Measurements from ENCODE around the gene RPIA. TPM values are rescaled to one million over a fixed set of nuclear protein-coding genes. Genes with fewer than 3 reads are reported as not detected.

The RPIA gene
- total and polyA plus RNA-seq, 3 experiments from 2014 or later: 49.5 to 70.2 (median 69.0) TPM

- H3K9me3 ChIP-seq (ENCODE audit: low read length): no peaks in the 10 kb centered on the region
- no peaks in the 10 kb centered on the region for H3K36me3 ChIP-seq (ENCODE audit: insufficient read depth, low read length)
- H3K36me3 Mint-ChIP-seq: no peaks in the 10 kb centered on the region
- CTCF ChIA-PET: interaction anchor here (8.1 kb wide), 1 partner anchor 80 kb away, joined by 74 read pairs; no protein-coding TSS in a partner anchor
- no peaks in the 10 kb centered on the region for H3K4me1 Mint-ChIP-seq
- no peaks in the 10 kb centered on the region for H3K9me3 Mint-ChIP-seq
- no peak overlapping the region for H3K4me3 ChIP-seq (ENCODE audit: low read length)
- no peak for DNase-seq
- peak overlapping the region in 1 of 8 donors; percentile 54 for H3K27ac Mint-ChIP-seq
- H3K27me3 ChIP-seq (ENCODE audit: insufficient read depth, low read length, poor library complexity, severe bottlenecking): no peaks in the 10 kb centered on the region
- no peak overlapping the region for H3K4me3 Mint-ChIP-seq
- no peaks in the 10 kb centered on the region for H3K4me1 ChIP-seq (ENCODE audit: insufficient read depth, low read length)
- POLR2A ChIA-PET: no interaction called here
- H3K27ac ChIP-seq (ENCODE audit: low read depth, low read length): no peak overlapping the region
- H3K27me3 Mint-ChIP-seq: peaks cover 3 to 5% of the 10 kb centered on the region in 2 donors
Observed at GRCh38 chr2:88673363-88673762, 18.1 kb upstream of the RPIA start.

GRCh38 chr2:88680266-88680902 lies 11.1 kb upstream of the RPIA start:
- H3K36me3 ChIP-seq (ENCODE audit: insufficient read depth, low read length): no peaks in the 10 kb centered on the region
- no peak overlapping the region for H3K4me3 ChIP-seq (ENCODE audit: low read length)
- Mint-ChIP-seq H3K9me3 (peaks cover under 1 to 15% (median 5%) of the 10 kb centered on the region in 5 donors), H3K4me1 (no peaks in the 10 kb centered on the region), H3K36me3 (peaks cover 3 to 25% (median 8%) of the 10 kb centered on the region in 3 donors), H3K4me3 (no peak overlapping the region), H3K27ac (no peak overlapping the region), H3K27me3 (peaks cover 9 to 19% of the 10 kb centered on the region in 2 donors)
- ChIA-PET CTCF (no interaction called here), POLR2A (no interaction called here)
- H3K27me3 ChIP-seq (ENCODE audit: insufficient read depth, low read length, poor library complexity, severe bottlenecking): no peaks in the 10 kb centered on the region
- H3K27ac ChIP-seq (ENCODE audit: low read depth, low read length): no peak overlapping the region
- no peaks in the 10 kb centered on the region for H3K4me1 ChIP-seq (ENCODE audit: insufficient read depth, low read length)
- DNase-seq: no peak
- no peaks in the 10 kb centered on the region for H3K9me3 ChIP-seq (ENCODE audit: low read length)

GRCh38 chr2:88680916-88681315 lies 10.6 kb upstream of the RPIA start:
- Histone ChIP-seq H3K9me3 (ENCODE audit: low read length) (no peaks in the 10 kb centered on the region), H3K4me3 (ENCODE audit: low read length) (no peak overlapping the region), H3K4me1 (ENCODE audit: insufficient read depth, low read length) (no peaks in the 10 kb centered on the region), H3K27me3 (ENCODE audit: insufficient read depth, low read length, poor library complexity, severe bottlenecking) (no peaks in the 10 kb centered on the region), H3K36me3 (ENCODE audit: insufficient read depth, low read length) (no peaks in the 10 kb centered on the region), H3K27ac (ENCODE audit: low read depth, low read length) (no peak overlapping the region)
- H3K27ac Mint-ChIP-seq: no peak overlapping the region
- H3K4me1 Mint-ChIP-seq: no peaks in the 10 kb centered on the region
- POLR2A ChIA-PET: no interaction called here
- CTCF ChIA-PET: interaction anchor here (1.0 kb wide), 1 partner anchor 11 kb away, joined by 3 read pairs; no protein-coding TSS in a partner anchor
- no peak for DNase-seq
- H3K9me3 Mint-ChIP-seq: peaks cover 2 to 15% (median 5%) of the 10 kb centered on the region in 5 donors
- H3K36me3 Mint-ChIP-seq: peaks cover 3 to 25% (median 8%) of the 10 kb centered on the region in 3 donors
- peaks cover 9 to 23% of the 10 kb centered on the region in 2 donors for H3K27me3 Mint-ChIP-seq
- H3K4me3 Mint-ChIP-seq: no peak overlapping the region

GRCh38 chr2:88683160-88684021 lies 8.1 kb upstream of the RPIA start:
- Histone ChIP-seq H3K27ac (ENCODE audit: low read depth, low read length) (no peak overlapping the region), H3K36me3 (ENCODE audit: insufficient read depth, low read length) (no peaks in the 10 kb centered on the region), H3K27me3 (ENCODE audit: insufficient read depth, low read length, poor library complexity, severe bottlenecking) (no peaks in the 10 kb centered on the region), H3K4me1 (ENCODE audit: insufficient read depth, low read length) (no peaks in the 10 kb centered on the region), H3K4me3 (ENCODE audit: low read length) (no peak overlapping the region), H3K9me3 (ENCODE audit: low read length) (no peaks in the 10 kb centered on the region)
- Mint-ChIP-seq H3K4me1 (no peaks in the 10 kb centered on the region), H3K27me3 (peaks cover 9 to 23% of the 10 kb centered on the region in 2 donors), H3K9me3 (peaks cover 2 to 15% (median 5%) of the 10 kb centered on the region in 5 donors), H3K4me3 (no peak overlapping the region), H3K36me3 (peaks cover 3 to 29% (median 8%) of the 10 kb centered on the region in 3 donors), H3K27ac (no peak overlapping the region)
- CTCF ChIA-PET: interaction anchor here (2.5 kb wide), 1 partner anchor 12 kb away, joined by 7 read pairs; no protein-coding TSS in a partner anchor
- POLR2A ChIA-PET: no interaction called here
- no peak for DNase-seq

- Mint-ChIP-seq H3K9me3 (peaks cover 2 to 15% (median 5%) of the 10 kb centered on the region in 5 donors), H3K4me1 (peaks cover under 1 to 2% (median under 1%) of the 10 kb centered on the region in 3 donors), H3K27ac (no peak overlapping the region), H3K27me3 (peaks cover 9 to 23% of the 10 kb centered on the region in 2 donors), H3K36me3 (peaks cover 3 to 29% (median 8%) of the 10 kb centered on the region in 3 donors), H3K4me3 (peak overlapping the region in 1 of 7 donors; percentile 19)
- Histone ChIP-seq H3K27ac (ENCODE audit: low read depth, low read length) (no peak overlapping the region), H3K36me3 (ENCODE audit: insufficient read depth, low read length) (no peaks in the 10 kb centered on the region), H3K9me3 (ENCODE audit: low read length) (no peaks in the 10 kb centered on the region), H3K4me1 (ENCODE audit: insufficient read depth, low read length) (no peaks in the 10 kb centered on the region), H3K27me3 (ENCODE audit: insufficient read depth, low read length, poor library complexity, severe bottlenecking) (no peaks in the 10 kb centered on the region), H3K4me3 (ENCODE audit: low read length) (no peak overlapping the region)
- ChIA-PET CTCF (interaction anchor here (1.9 to 2.5 kb wide), 2 partner anchors 13 to 15 kb away, joined by 4 to 7 read pairs; no protein-coding TSS in a partner anchor), POLR2A (no interaction called here)
- DNase-seq: no peak
Observed at GRCh38 chr2:88684519-88684918, 7.0 kb upstream of the RPIA start.

GRCh38 chr2:88686320-88686719 lies 5.2 kb upstream of the RPIA start:
- Histone ChIP-seq H3K4me1 (ENCODE audit: insufficient read depth, low read length) (peaks cover 10% of the 10 kb centered on the region), H3K4me3 (ENCODE audit: low read length) (no peak overlapping the region), H3K27ac (ENCODE audit: low read depth, low read length) (no peak overlapping the region), H3K9me3 (ENCODE audit: low read length) (no peaks in the 10 kb centered on the region), H3K36me3 (ENCODE audit: insufficient read depth, low read length) (no peaks in the 10 kb centered on the region), H3K27me3 (ENCODE audit: insufficient read depth, low read length, poor library complexity, severe bottlenecking) (no peaks in the 10 kb centered on the region)
- DNase-seq: no peak
- Mint-ChIP-seq H3K9me3 (peaks cover 2 to 15% (median 5%) of the 10 kb centered on the region in 5 donors), H3K36me3 (peaks cover 8 to 29% (median 8%) of the 10 kb centered on the region in 3 donors), H3K4me1 (peaks cover 16 to 20% (median 18%) of the 10 kb centered on the region in 3 donors), H3K27ac (no peak overlapping the region), H3K27me3 (peaks cover 9 to 18% of the 10 kb centered on the region in 2 donors), H3K4me3 (no peak overlapping the region)
- ChIA-PET POLR2A (no interaction called here), CTCF (interaction anchor here (1.9 kb wide), 1 partner anchor 17 kb away, joined by 4 read pairs; no protein-coding TSS in a partner anchor)

- POLR2A ChIA-PET: no interaction called here
- Histone ChIP-seq H3K36me3 (ENCODE audit: insufficient read depth, low read length) (no peaks in the 10 kb centered on the region), H3K4me1 (ENCODE audit: insufficient read depth, low read length) (peaks cover 13% of the 10 kb centered on the region), H3K27ac (ENCODE audit: low read depth, low read length) (no peak overlapping the region), H3K9me3 (ENCODE audit: low read length) (no peaks in the 10 kb centered on the region), H3K4me3 (ENCODE audit: low read length) (no peak overlapping the region), H3K27me3 (ENCODE audit: insufficient read depth, low read length, poor library complexity, severe bottlenecking) (no peaks in the 10 kb centered on the region)
- DNase-seq: no peak
- Mint-ChIP-seq H3K36me3 (peaks cover 8 to 25% (median 15%) of the 10 kb centered on the region in 3 donors), H3K27ac (no peak overlapping the region), H3K4me3 (no peak overlapping the region), H3K27me3 (peaks cover 5 to 18% of the 10 kb centered on the region in 2 donors), H3K4me1 (peaks cover 22 to 27% (median 24%) of the 10 kb centered on the region in 3 donors), H3K9me3 (peaks cover 2 to 15% (median 5%) of the 10 kb centered on the region in 5 donors)
- CTCF ChIA-PET: no interaction called here
Observed at GRCh38 chr2:88687384-88687783, 4.1 kb upstream of the RPIA start.

All from CD8-positive, alpha-beta memory T cell (primary cell).